Activated CD8-positive, alpha-beta memory T cell treated with anti-CD3 and anti-CD28 coated beads, Interleukin-2, amount 50 U/mL, for 4 hours (primary cell): ENCODE measurements around the gene SLX9.

Experiments used
- DNase-seq: peaks from one replicate; pipeline ENCODE4 v3.0.0-alpha.2; 2020

The SLX9 gene

DNA sequence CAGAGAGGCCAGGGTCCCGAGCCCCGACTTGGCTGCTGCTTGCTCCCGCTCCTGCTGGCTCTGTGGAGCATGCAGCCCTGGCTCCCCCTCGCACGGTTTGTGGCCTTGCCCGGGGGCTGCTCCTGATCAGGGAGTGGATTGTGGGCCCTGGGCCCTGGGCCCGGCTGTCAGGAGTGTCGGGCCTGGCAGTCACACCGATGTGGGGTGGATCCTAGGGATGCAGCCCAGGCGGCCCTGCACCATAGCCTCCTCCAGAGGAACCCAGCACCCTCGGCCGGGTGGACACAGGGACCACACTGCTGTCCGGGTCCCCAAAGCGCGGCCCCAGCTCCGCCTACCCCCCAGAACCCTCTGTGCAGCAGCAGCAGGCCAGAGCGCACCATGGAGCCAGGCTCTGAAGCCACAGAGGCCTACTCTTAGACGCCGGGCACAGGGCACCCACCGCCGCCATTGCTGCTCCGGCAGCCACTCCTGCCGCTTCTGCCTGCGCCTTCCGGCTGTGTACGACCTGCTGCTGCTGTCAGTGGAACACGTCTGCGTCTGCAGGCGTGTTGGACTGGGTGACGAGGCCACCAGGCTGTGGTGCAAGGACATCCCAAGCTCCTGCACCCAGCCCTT, 9.4 kb downstream of the SLX9 start:
- no peak for DNase-seq

DNA sequence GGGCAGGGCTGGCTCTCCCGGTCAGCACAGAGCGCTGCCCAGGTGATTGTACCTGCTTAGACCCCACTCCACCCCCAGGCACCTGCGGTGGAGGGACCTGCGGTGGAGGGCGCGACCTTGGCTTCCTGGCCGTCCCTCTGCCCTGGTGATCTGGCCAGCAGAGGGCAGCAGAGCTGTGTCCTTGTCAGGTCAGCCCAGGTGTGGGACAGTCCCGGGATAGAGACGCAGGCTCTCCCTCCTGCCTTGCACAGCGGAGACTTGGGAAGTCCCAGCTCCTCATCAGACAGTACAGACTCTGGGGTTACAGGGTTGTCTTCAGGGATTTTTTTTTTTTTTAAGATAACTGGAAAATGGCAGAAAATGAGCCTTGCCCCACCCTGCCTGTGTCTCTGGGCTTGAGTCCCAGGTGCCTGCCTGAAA, 10.0 kb downstream of the SLX9 start:
- DNase-seq, result peak; percentile 86

DNA sequence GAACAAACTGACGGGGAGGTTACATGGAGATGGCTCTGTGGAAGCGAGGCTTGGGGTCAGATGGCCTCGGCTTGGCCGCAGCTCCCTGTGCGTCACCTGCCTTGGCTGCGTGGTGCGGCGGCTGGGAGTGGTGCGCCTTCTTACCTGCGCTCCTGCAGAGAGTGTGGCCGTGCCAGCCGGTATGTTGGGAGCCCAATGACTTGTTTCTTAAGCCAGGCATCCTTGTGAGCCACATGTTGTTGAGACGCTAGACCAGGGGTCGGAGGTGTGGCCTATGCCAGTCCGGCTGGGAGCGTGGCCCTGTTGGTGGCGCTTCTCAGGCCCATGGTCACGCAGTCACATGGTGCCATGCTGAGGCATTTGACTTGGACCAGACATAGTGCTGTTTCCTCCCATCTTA, 10.5 kb downstream of the SLX9 start:
- DNase-seq, result no peak

DNA sequence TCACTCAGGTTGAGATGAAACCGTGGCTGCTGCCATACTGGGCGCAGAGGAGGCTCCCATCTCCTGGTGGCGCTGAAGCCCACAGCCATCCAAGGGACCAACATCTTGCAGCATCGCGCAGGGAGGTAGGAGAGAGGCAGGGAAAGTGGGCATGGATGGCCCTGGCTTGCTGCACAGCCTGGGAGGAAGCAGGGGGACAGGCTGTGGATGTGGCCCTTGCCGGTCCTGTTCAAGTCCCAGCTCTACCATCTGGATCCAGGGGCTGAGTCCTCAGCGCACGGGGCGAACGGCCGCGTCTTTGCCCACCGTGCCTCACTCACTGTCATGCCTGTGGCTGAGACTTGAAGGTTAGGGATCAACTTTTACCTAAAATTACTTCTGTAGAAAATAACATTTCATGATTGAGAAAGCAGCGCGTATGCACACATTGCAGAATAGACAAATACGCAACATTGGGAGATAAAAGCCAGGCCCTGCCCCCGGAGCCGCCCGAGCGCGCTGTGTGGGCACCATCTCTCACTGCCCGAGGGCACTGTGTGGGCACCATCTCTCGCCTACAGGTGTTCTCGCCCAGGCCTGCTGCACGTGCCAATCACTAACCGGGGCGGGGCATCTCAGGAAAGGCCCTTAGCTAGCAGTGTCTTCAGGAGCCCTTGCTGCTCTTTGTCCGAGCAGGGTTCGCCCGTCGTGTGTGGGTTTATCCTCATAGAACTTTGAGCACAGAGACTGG, 11.5 kb downstream of the SLX9 start:
- no peak for DNase-seq

DNA sequence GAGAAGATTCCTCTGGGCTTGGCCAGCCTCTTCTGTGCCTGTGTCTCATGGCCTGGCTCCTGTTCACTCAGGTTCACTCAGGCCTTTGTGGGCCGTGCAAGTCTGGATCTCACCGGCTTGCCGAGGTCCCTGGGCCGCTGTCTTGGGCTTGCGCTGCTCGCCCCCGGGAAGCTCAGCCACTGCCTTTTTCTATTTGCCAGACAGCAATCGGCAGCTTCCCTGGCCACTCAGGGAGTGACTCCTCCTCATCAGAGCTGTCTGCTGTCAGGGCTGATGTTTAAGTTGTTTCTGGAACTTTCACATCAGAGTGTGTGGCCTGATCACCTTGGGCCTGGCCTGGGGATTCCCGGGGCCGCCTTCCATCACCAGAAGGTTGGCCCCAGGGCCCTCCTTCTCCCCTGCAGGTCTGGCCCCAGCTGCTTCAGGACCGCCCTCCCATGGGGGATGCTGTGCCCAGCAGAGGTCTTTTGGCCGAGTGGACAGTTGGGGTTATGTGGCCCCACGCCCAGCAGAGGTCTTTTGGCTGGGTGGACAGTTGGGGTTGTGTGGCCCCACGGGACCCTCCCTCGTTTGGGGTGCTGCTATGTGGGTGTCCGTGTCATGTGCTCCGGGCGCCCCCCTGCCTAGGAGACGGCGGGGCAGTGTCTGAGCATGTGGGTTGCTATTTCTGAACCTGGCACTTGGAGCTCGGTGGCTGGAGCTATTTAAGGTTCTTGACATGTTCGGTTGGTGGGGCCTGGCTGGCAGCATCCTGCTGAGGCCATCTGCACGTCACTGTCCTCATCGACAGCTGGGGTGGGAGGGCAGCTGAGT, 12.5 kb downstream of the SLX9 start:
- DNase-seq, result no peak

DNA sequence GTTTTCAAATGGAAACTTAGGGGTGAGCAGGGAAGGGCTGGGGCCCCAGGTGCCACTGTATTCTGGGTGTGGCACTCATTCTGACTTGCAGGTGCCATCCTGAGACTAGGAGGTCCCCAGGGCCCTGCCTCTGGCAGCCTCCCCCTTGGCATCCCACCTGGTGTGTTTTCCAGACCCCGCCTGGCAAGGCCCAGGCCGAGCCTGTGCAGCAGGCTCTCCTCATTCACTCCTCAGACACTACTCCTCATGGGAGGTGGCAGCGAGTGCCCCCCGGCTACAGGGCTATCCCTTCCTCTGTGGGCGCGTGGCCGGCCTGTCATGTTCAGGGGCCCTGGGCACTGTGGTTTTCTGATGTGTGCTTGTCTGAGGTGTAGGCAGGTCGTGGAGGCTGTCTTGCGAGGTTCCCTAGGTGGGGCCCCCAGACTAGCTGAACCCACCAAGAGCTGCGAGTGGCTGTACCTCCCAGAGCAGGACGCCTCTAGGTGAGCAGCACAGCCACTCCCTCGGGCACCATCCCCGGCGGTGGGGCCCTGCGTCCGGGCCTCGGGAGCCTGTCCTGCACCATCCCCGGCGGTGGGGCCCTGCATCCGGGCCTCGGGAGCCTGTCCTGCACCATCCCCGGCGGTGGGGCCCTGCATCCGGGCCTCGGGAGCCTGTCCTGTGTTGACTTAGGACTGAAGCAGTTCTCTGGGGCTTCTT, 13.2 kb downstream of the SLX9 start:
- DNase-seq, result no peak

DNA sequence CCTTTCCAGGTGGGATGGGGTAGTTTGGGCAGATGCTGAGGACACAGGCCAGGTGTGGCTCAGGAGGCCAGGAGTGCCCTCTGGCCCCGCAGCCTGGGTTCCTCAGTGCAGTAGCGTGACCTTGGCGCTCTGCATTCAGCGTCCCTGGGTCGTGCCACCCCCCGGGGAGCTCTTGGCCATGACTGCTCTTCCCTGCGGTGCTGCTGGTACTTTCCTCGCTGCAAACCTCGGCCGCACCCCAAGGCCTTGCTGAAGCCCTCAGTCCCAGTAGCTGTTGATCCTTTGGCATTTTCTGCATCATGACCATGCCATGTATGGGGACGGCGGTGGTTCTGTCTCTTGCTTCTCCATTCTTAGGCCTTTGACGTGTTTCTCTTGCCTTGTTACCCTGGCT, 13.8 kb downstream of the SLX9 start:
- DNase-seq, result no peak

DNA sequence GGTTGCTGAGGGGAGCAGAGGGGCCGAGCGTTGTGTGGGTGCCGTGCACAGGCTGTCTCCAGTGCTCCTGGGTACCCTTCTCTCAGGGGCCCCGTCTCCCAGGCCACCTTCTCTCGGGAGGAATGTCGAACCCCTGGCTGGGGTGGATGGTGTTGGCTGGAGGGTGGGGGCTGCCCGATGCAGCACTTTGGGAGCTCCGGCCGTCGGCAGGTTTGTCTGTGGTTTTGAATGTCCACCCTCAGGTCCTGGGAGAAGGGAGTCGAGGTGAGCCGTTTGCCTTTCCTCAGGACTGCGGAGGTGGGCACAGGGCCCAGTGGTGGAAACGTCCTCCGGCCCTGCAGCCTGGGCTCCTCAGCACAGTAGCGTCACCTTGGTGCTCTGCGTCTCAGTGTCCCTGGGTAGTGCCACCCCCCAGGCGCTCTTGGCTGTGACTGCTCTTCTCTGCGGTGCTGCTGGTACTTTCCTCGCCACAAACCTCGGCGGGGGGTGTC, 14.5 kb downstream of the SLX9 start:
- no peak for DNase-seq

DNA sequence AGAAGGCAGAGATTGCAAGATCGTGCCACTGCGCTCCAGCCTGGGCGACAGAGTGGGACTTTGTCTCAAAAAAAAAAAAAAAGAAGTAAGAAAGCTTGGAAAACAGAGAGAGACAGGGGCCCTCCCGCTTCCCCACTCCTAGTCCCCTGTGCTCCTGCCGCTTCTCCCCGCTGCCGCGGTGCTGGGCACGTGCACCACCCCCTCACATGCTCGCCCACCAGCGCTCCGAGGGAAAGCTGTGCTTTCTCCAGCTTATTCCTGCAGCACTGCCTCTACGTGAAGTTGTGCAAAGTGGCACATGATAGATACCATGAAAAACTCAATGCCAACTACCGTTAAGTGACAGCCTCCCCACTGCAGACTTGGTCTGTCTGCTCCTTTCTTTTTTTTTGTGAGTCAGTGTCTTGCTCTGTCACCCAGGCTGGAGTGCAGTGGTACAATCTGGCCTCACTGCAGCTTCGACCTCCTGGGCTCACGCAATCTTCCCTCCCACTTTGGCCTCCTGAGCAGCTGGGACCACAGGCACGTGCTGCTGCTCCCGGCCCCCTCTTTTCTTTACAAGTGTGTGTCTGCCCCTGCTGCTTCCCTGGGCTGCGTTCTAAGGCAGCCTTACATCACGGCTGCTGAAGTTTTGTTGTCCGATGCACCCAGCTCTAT, 15.4 kb downstream of the SLX9 start:
- DNase-seq, result no peak

DNA sequence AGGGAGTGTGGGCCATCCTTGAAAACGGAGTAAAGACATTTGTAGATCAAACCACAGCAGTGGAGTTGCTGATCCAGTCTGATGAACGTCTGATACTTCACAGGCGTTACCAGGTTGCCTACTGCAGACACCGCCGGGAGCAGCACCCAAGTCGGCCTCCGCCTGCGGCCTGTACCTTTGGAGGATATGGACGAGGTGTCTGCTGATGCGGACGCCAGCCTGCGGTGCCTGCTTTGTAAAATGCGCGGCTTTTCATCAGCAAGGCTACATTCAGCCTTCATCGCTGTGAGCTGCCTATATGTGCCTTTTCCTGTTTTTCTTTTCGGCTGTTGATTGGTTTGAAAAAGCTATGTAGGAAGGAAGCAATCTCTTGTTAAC, 16.0 kb downstream of the SLX9 start:
- no peak for DNase-seq

DNA sequence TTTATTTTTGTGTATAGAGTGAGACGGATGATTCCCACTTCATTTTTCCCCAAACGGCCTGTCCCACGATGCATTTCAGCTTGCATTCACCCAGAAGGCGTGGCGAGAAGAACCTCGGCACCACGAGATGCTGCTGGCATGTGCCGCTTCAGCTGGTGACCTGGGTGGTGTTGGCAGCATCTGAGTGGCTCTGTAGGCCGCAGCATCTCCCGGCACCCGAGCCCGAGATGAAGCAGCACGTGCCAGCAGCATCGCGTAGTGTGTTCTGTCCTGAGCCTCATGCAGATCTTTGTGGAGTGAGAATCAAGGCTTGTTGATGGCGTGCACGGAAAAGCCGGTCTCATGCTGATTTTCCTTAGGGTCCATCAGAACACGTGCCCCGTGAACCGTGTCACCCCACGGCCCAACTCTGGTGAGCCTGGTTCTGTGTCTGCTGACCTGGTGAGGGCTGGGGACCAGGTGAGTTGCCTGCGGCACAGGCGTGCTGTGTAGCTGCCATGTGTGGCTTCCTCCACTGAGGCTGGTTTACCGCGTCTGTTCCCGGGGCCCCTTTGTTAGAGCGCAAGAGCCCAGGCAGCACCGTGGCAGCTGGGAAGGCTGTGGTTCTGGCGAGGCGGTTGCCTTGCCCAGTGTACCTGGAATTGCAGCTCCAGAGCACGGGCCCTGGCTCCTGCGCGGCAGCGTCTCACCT, 16.7 kb downstream of the SLX9 start:
- no peak for DNase-seq

DNA sequence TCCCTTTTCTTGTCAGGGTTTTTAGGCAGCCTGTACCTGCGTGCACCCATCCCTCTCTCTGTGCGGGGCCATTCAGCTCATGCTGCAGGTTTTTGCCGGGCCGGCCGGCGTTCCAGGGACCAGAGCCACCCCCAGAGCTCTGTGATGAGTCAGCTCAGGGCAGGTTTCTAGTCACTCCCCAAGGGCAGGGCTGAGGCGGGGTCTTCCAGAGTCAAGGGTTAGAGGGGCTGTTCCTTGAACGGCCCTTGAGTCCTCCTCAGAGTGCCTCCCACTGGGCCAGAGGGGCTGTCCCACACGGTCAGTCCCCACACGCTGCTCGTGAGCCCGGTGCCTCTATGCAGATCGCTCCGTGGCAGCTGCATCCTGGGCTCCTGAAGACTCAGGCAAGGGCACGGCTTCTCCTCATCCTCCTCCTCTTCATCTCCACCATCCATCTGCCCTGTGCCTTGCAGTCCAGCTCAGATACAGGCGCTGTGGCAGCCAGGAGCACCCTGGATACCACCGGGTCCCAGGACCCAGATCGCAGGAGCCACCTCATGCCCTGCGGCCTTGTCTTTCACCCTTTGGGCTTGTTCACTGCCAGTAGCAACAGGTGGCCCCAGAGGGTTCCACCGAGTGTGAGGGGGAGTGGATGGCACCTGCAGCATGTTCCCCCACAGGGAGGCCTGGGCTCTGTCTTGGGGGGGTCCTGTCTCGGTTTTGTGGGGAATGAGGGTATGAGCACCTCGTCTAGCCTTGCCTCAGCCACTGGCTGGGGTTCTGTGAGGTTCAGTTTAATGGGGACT, 17.4 kb downstream of the SLX9 start:
- DNase-seq, result no peak

DNA sequence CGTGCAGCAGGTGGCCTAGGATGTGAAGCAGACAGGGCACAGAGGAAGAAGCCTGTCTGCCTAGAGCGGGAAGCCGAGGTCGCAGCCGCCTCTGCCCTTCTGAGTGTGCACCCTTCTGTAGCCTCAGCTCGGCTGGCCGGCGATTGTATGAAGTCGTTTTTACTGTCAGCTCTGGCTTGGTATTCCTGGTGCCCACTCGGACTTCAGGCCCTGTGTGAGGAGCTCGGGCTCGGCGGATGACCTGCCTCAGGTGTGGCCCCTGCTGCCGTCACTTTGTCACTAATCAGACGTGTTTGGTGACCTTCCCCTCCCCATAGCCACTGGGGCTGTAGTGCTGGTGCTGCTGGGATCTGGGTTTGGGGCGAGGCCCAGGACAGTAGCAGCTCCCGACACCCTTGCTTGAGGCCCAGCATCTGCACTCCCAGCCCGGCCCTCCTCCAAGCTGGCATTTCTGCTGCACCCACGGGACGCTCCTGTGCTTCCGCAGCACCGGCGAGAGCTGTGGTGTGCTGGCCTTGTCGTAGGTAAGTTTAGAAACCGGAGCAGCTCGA, 18.1 kb downstream of the SLX9 start:
- no peak for DNase-seq

DNA sequence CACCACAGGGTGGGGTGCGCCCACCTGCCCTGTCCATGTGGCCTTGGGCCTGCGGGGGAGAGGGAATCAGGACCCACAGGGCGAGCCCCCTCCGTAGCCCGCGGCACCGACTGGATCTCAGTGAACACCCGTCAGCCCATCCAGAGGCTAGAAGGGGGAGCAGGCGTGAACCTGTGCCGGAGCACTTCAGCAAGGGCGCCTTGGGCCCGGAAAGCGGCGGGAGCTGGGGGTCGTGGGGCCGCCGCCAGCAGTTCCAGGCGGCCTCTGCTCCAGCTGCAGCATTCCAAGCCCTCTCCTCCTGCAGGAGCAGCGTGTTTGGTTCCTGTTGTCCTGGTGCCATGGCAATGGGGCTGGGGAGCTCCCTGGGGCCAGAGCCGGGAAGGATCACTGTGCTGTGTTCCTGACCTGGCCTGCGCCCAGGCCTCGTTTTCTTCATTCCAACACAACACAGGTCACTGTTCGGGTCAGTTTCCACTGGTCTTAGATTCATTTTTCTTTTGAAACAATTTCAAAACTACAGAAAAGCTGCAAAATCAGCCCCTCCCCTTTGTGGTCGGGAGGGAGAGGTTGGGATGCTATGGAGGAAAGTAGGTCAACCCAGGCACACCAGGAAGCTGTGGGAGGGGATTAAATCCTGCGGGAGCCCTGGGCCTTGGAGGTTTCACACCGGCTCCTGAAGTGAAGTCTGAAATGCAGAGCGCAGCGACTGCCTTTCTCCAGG, 18.8 kb downstream of the SLX9 start:
- DNase-seq, result no peak

DNA sequence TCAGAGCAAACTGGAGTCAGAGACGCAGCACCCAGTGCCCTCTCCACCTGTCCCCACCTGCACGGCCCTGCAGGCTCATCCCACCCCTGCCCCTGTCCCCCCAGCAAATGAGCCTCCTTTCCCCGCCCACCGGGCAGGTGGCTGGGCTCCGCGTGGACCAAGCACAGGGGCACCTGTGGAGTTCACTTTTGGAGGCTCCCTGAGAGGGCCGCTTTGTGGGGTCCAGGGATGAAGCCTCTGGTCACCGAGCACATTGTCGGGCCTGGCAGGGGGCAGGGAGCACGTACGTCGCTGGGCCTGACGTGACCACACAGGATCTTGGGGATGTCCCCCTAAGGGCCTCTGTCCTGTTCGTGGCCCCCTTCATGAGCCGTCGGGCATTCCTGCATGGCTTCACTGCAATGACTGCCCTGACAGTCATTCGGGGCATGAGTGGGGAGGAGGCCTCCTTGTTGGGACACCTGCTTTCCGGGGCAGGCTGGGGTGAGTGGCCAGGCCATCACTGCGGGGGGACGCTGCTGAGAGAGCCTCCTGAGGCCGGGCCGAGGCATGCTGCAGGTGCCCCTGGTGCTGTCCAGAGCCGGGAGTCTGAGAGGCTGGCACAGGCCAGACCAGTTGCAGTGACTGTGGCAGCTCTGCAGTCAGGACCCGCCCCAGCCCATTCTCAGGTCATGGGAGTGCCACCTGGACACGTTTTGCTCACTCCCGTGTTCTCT, 19.7 kb downstream of the SLX9 start:
- DNase-seq, result no peak

DNA sequence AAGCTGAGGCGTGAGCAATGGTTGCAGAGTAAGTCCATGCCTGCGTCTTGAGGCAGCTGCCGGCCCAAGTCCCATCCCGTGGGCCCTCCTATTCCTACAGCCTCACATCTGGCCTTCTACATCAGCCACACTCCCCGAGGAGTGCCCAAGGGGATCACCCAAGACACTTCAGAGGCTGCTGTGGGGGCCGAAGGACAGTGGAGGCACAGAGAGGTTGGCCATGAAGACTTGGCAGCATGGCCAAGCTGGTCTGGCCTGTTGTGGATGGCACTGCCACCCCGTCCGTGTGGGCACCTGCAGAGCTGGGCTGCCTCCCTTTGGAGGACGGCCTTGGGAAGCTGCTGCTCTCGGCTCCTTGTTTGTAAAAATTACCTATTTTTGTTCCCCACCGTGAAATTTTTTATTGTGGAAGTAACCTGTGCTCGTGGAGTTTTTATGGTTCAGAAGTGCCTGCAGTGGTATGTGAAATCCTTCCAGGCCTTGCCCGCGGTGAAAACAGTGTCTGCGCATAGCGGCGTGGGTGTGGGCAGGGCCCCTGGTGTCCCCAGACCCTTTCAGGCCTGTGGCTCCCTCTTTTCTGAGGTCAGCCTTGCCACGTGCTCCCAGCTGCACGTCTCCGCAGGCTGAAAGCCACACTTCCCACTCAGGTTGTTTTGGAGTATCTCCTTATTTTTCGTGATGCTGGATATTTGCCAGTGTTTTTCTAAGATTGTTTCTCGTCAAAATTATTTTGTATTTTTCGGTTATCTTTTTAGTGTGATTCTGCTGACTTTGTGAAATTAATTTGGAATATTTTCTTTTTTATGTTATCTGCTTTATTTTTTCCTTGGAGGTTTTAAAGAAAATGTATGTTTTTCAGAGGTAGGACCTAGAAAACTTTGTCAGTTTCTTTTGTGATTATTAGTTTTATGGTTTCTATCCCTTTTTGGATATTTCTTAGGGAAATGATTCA, 20.6 kb downstream of the SLX9 start:
- DNase-seq, result no peak

DNA sequence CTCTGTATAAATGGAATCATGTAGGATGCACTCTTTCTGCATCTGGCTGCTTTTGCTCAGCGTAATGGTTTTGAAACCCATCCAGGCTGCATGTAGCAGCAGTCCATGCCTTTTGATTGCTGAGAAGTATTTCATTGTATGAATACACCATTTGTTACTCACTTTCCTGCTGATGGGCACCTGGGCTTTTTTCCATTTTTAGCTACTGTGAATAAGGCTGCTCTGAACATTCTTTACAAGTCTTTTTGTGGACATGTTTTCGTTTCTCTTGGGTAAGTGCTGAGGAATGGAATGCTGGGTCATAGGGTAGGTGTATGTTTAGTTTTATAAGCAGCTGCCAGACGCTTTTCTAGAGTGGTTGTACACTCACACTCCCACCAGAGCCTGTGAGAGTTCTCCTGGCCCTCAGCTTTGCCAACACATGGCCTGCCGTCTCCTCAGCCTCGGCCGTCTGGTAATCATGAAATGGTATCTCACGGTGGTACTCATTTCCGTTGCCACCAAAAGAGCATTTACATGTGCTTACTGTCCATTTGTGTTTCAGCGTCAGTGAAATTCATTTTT, 22.7 kb downstream of the SLX9 start:
- no peak for DNase-seq

DNA sequence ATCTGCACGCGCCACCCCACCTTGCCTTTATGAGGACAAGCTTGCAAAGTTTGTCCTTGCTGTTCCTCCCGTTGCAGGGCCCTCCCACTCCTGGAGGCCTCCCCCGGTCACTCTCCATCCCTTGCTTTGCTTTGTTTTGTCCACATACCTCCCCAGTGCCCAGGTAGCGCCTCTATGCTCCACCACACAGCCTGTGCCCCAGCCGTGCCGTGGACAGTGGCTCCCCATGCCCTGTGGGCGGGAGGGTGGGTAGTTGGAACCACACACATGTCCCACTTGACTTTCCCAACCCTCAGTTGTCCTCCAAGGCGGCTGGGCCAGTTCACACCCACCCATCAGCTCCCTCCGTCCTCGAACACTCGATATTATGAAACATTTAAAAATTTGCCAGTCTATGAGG, 24.6 kb downstream of the SLX9 start:
- no peak for DNase-seq
